ENCODE measurements around the gene CBY2.
"Not testable (repeated sequence)": the region's sequence is repeated elsewhere in the genome, so short reads cannot be mapped to it uniquely, and the experiment has no call there.

DNA sequence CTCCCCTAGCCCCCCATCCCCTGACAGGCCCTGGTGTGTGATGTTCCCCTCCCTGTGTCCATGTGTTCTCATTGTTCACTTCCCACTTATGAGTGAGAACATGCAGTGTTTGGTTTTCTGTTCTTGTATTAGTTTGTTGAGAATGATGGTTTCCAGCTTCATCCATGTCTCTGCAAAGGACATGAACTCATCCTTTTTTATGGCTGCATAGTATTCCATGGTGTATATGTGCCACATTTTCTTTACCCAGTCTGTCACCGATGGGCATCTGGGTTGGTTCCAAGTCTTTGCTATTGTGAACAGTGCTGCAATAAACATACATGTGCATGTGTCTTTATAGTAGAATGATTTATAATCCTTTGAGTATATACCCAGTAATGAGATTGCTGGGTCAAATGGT is 39.2 kb upstream of the CBY2 start:
- TF ChIP-seq POLR2A (IDR thresholded peaks at IDR 0.05; ENCODE audit: low read length); GATA1 (IDR thresholded peaks at IDR 0.05; ENCODE audit: low read depth, low read length): not testable (repeated sequence)

All from erythroblast (primary cell).